ENCODE data around the gene OBSCN.

Gene OBSCN

DNA sequence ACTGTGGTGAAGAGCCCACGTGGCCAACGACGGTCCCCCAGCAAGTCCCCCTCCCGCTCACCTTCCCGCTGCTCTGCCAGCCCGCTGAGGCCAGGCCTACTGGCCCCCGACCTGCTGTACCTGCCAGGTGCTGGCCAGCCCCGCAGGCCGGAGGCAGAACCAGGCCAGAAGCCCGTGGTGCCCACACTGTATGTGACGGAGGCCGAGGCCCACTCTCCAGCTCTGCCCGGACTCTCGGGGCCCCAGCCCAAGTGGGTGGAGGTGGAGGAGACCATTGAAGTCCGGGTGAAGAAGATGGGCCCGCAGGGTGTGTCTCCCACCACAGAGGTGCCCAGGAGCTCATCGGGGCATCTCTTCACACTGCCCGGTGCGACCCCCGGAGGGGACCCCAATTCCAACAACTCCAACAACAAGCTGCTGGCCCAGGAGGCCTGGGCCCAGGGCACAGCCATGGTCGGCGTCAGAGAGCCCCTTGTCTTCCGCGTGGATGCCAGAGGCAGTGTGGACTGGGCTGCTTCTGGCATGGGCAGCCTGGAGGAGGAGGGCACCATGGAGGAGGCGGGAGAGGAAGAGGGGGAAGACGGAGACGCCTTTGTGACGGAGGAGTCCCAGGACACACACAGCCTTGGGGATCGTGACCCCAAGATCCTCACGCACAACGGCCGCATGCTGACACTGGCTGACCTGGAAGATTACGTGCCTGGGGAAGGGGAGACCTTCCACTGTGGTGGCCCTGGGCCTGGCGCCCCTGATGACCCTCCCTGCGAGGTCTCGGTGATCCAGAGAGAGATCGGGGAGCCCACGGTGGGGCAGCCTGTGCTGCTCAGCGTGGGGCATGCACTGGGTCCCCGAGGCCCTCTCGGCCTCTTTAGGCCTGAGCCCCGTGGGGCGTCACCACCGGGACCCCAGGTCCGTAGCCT lies 152.0 kb downstream of the OBSCN start:
- DNase-seq: no peak

DNA sequence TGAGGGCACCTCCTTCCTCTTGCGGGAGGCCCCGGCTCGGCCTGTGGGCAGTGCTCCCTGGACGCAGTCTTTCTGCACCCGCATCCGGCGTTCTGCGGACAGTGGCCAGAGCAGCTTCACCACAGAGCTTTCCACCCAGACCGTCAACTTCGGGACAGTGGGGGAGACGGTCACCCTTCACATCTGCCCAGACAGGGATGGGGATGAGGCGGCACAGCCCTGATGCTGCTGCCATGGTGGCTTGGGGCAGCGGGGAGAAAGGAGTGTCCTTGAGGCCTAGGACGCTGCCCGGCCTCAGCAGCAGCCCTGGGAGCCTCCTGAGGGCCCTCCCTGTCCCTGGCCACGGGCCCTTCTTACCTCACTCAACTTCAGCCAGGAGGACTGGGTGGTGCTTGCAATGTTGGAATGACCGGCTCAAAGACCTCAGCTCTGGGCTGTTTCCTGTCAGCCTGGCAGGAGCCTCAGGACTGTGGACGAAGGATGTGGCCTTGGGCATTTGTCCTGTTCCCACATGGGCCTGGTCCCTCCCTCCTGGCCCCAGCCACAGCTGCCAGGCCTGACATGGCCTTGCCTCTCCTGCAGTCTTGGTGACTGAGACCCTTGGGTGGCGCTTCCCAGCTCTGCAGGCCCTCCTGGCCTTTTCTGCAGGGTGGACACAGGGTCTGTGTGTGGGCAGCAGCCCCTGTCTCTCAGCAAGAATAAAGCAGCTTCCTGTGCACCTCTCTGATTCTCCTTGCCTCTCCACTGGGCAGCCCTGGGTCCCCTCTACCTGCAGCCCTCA lies 152.9 kb downstream of the OBSCN start:
- no peak for DNase-seq

DNA sequence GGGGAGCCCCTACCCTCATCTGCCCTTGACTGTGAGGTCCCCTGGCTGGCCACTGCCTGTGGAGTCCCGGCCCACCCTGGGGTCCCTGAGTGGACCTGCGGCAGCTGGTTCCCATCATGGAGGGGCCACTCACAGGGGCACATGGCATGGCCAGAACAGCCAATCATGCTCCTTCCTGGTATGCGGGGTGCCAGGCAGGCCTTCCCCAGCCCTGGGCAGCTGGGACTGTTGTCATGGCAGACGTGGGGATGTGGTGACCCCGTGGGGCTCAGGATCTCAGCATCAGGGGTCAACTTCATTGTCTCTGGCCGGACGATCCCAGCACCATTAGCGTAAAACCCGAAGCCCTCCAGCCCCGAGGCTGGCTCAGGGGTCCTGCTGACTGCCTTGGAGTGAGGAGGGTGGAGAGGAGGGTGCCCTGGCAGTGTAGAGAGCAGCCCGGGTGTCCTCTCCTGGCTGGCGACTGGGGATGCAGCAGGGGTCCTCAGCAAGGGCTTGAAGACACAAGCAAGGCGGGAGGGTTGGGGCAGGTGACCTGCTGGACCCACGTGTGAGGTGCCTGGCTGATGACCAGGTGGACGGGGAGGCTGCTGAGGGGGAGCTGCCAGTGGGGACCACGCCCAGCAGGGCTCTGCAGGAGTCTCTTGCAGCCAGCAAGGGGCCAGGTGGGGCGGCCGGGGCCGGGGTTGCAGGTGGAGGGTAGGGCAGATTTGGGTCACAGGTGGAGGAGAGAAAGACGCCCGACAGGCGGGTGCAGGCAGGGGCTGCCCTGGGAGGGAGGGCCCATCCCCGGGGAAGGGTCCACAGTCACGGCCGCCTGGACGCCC lies 153.7 kb downstream of the OBSCN start:
- no peak for DNase-seq

DNA sequence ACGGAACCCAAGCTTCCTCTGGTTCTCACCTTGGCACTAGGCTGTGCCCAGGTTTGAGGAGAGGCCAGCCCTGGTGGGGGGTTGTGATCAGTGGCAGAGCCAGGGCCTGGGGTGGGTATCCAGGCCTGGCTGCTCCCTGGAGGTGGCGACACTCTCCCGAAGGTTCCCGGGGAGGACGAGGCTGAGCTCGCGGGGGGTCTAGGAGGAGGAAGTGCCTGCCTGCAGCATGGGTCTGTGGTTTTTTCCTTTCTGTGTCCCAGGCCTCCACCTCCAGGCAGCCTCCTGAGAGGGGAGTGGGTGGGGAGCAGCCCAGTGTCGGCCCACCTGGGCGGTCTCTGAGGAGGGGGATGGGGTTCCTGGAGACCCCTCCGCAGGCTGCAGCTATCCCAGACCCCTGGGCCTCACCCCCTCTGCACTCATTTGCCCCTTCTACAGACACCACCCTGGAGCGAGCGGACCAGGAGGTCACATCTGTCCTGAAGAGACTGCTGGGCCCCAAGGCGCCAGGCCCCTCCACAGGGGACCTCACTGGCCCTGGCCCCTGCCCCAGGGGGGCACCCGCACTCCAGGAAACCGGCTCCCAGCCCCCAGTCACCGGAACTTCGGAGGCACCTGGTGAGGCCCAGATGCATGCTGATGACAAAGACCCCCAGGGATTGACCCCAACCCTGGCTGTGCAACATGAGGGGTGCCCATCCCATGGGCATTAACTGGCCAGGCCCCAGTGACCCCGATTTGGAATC lies 154.5 kb downstream of the OBSCN start:
- DNase-seq: no peak

DNA sequence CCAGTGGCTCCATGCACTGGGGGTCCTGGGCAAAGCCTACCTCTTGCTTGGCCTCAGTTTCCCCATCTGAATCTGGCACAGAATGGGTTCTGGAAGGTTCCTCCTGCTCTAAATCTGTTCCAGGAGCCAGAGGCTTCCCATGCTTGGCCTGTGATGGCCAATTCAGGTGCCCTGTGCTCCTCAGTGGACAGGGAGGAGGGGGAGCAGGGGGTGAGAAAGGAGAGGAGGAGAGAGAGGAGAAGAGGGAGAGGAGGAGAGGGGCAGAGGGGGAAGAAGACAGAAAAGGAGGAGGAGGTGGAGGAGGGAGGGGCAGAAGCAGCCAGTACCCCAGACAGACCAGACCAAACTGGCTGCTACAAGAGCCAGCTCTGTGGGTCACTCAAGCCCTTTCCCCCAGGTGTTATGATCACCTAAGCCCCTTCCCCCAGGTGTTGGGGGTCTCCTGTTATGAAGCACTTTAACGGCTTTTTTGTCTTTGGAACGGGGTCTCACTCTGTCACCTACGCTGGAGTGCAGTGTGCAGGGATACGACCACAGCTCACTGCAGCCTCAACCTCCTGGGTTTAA lies 155.1 kb downstream of the OBSCN start:
- DNase-seq: no peak

DNA sequence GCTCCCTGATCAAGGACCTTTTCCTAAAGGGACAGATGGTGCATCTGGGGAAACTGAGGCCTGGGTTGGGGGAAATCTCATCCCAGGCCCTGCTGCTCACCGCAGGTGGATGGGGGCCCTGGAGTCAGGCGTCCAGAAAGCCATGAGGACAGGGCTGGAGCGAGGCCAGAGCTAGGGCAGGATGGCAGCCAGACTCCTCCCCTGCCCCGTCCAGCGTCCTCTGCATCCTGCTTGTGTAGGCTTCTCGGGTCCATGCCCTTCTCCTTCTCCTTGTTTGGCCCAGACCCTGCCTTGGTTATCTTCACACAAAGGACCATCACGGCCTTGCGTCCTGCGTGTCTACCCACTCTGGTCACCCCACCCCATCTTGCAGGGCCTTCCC lies 155.8 kb downstream of the OBSCN start:
- no peak for DNase-seq

DNA sequence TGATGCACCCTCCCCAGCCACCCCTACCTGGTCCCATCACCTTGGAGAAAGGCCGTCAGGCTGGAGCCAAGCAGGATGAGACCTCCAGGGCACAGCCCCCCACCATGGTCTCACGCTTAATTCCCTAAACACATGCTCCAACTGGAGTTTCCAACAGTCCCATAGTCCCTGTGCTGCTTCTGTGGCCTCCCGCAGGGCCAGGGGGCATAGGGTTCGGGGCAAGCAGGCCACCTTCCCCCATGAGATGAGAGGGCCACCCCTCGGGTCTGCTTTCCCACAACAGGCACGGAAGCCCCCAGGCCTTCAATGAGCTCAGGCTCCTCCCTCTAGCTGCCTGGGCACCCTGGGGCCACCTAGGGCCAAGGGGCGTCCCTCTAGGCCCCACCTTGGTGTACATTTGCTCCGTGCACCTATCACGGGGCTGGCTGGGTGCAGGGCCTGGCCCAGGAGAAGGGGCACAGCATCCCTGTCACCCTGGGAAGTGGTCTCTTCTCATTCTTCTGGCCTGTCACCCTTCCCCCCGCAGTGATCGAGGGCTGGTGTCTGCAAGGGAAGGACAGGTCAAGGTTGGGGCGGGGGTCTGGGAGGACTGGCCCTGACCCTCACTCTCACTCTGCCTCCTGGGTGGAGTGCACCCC lies 156.3 kb downstream of the OBSCN start:
- DNase-seq: no peak

DNA sequence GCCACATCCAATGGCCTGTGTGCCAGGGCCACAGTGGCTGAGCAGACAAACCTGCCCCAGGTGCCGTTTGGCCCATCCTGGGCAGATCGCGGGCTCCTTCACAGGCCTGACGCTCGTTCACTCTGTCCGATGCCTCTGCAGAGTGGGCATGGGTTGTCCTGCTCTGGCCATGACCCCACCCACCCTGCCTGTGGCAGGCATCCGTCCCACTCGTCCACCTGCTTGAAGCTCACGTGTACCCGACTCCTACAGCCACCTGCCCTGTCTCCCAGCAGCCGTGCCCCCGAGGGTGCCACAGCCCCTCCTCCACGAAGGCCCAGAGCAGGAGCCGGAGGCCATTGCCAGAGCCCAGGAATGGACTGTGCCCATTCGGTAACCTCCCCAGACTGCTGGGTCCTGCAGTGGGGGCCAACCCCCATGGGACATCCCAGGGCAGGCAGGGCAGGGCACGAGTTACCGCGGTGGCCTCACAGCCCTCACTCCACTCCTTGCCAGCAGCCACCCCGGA lies 156.9 kb downstream of the OBSCN start:
- DNase-seq: no peak

DNA sequence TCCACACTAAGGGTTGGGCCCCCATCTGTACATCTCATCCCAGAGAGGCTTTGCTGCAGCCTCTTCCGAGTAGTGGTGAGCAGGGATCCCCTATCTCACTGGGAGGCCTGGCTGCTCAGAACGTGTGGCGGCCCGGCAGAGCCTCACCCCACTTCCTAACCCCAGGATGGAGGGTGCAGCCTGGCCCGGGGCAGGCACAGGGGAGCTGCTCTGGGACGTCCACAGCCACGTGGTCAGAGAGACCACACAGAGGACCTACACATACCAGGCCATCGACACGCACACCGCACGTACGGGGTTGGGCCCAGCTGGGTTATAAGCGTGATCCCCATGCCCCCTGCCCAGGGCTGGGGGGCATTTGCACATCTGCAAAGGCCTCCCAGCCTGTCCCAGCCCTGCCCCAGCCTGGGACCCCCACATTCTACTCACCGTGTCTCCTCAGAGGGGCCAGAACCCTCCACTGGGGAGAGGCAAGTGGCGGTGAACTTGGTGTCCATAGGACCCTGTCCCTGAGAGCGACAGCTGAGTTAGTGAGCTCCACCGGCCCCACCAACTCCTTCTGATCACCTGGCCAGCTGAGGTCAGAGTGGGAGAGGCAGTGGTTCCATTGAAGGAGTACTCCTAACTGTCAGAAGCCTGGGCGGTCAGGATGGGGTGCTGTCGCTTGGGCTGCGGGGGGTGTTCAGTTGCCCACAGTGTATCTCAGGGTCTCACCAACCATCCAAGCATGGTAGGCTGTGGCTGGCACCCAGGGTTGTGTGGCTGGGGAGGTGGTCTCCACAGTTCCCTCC lies 157.6 kb downstream of the OBSCN start:
- no peak for DNase-seq

DNA sequence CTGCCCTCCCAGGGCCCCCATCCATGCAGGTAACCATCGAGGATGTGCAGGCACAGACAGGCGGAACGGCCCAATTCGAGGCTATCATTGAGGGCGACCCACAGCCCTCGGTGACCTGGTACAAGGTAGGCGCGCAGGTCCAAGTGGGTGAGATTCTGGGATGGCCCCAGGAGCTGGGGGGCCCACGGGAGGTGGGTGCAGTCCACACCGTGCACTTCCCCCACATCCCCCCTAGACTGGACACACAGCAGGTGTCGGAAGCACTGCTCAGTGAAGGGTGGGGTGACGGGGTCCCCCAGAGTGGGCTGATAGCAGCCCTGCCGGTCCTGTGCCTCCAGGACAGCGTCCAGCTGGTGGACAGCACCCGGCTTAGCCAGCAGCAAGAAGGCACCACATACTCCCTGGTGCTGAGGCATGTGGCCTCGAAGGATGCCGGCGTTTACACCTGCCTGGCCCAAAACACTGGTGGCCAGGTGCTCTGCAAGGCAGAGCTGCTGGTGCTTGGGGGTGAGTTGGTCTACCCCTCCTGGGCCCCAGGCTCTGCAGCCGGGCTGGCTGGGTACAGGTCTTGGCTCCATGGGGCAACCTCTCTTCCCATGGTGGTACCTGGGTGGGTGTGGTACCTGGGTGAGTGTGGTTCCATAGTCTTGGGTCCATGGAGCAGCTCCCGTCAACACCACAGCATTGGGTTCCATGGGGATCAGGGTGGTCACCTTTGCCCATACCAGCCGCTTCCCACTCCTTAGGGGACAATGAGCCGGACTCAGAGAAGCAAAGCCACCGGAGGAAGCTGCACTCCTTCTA lies 158.4 kb downstream of the OBSCN start:
- no peak for DNase-seq

DNA sequence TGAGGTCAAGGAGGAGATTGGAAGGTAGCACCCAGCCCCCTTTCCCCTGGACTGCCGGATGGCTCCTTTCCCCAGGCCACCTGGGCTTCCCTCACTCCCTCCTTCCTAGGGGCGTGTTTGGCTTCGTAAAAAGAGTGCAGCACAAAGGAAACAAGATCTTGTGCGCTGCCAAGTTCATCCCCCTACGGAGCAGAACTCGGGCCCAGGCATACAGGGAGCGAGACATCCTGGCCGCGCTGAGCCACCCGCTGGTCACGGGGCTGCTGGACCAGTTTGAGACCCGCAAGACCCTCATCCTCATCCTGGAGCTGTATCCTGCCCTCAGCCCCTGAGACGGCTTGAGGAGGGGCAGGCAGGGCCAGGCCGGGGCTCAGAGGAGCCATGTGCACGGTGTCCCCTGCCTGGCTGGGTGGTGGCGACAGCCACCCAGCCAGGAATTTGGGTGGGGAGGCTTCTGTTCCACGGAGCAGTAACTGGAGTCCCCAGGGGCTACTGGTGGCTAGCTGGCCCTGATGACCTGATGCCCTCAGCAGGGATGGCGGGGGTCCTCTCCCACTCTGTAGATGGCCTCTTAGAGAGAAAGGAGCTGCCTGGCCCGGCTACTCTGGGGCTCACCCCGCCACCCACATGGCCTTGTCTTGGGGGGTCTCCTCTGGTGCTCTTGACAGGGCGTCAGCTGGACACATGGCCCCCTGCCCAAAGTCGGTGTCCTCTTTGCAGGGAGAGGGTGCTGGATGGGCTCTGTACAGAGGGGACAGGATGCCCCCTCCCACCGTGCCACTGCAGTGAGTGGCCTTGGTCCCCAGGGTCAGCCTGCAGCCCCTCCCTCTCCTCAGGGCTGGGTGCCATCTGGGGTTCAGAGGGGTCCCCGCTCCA lies 159.3 kb downstream of the OBSCN start:
- DNase-seq: no peak

DNA sequence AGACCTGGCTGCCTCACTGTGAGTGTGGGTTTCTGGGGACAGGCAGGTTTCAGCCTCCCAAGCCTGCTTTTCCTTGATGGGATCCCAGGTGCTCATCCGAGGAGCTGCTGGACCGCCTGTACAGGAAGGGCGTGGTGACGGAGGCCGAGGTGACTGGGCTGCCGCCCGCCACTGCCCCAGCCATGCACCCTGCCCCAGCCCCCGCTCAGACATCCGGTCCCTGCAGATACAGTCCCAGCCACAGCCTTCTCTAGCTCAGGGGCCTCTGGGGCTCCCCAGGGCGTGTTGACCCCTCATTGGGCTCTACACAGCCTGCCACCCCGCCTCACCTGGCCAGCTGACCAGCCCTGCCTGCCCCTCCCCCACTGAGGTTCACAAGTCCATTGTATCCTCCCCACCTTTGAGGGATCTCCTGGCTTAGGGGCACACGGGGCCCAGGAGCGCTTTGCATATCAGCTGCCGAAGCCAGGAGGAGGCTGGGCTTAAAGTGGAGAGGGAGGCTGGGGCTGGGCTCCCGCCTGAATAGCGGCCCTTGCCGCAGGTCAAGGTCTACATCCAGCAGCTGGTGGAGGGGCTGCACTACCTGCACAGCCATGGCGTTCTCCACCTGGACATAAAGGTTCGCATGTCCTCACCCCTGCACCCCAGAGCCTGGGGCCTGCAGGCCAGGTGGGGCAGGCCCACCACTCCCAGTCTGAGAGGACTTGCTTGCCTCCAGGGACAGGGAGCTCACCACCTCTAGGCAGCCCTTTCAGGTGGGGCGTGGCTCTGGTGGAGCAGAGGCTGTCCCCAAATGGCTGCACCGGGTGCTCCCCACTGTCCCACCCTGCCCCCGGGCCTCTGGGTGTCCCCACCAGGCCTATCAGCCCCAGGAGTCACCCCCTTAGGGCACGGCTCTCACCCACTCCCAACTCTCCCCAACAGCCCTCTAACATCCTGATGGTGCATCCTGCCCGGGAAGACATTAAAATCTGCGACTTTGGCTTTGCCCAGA lies 160.3 kb downstream of the OBSCN start:
- no peak for DNase-seq

DNA sequence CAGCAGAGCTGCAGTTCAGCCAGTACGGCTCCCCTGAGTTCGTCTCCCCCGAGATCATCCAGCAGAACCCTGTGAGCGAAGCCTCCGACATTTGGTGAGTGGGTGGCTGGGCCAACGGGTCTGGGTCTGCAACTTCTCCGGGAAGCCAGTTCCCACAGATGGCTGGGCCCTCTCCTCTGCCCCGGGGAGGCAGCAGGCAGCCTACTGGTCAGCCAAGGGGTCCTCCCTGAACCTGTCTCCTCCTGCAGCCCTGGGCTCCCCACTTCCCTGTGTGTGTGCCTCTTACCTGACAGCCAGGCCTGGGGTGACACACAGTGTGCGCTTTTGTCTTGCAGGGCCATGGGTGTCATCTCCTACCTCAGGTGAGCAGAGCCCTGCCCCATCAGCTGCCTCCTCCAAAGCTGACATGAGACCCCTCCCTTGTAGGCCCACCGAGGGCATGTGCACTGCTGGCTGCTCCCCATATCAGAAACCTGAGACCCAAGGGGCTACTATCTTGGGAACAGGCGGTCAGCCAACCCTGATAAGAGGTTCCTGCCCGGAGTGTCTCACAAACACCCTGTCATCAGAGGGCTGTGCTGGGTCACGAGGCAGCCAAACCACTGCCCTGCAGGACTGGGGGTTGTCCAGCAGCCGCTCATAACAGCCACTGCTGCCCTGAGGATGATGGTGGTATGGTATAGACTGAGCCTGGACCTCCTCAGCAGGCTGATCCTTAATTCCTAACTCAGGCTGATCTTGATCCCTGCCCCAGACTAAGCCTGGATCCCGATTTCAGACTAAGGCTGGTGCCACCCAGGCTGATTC lies 161.2 kb downstream of the OBSCN start:
- no peak for DNase-seq

DNA sequence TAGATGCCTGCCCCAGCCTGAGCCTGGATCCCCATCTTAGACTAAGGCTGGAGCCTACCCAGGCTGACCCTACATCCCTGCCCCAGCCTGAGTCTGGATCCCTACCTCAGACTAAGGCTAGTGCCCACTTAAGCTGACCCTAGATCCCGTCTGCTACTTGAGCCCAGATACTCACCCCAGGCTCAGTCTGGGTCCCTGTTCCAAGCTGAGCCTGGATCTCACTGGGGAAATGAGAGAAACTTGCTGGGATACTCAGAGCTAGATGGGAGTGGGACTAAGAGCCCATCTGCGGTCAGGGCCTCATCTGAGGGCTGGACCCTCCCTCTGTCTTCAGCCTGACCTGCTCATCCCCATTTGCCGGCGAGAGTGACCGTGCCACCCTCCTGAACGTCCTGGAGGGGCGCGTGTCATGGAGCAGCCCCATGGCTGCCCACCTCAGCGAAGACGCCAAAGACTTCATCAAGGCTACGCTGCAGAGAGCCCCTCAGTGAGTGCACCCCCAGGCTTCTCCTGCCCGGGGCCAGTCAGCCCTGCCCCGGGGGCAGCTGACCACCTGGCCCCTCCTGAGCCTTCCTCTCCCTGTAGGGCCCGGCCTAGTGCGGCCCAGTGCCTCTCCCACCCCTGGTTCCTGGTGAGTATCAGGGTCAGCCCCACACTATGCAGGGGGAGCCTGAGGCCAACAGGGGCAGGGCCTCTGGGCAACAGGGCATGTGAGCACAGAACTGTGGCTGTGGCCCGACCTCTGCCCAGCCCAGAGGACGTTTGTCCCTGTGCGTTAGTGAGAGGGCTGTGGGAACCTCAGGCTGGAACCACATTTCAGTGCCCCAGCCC lies 162.0 kb downstream of the OBSCN start:
- DNase-seq: no peak

DNA sequence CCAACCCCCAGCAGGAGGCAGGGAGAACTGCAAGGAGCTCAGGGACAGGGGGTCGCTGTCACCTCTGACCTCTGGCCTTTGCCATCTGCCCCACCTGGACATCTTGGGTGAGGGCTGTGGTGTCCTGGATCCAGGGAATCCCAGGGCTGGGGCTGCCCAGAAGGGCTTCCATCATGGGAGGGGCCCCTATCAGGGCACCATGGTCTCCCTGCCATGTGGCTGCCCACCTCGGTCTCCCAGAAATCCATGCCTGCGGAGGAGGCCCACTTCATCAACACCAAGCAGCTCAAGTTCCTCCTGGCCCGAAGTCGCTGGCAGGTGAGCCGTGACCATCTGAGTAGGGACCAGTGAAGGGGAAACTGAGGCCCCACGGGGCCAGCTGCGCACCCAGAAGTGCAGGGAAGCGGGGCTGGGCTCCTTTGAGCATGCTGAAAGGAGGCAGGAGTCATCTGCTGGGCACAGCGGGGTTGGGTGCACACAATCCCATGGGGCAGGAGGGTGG lies 162.6 kb downstream of the OBSCN start:
- no peak for DNase-seq

All from activated gamma-delta T cell (primary cell).